GM12878 (cell line): Measurements from ENCODE around the gene ATP8B1. TPM values are rescaled to one million over a fixed set of nuclear protein-coding genes. Genes with fewer than 3 reads are reported as not detected.

Source experiments
- ATAC-seq: fragments of 200-7000 bp; cut with Tn5 transposase; 3 replicates; pipeline ENCODE4 v1.9.1; 2020; ENCODE audit warnings: mild to moderate bottlenecking, moderate library complexity
- BruUV-seq: library from RNA; stranded (reverse); fragments of 400-500 nt; replicated peaks from 2 replicates; lab custom pipeline; 2021; lab: Mats Ljungman, UMichigan
- CTCF ChIA-PET: fragments of 300-600 bp; sonication (Branson Sonifier 250); formaldehyde crosslinking; extraction: SDS; loops from one replicate; lab custom pipeline; 2021; ENCODE audit warnings: inconsistent platforms; lab: Yijun Ruan, JAX
- POLR2A ChIA-PET: fragments of 350-600 bp; formaldehyde crosslinking; extraction: SDS; loops from one replicate; lab custom pipeline; 2021; ENCODE audit warnings: inconsistent platforms; lab: Charles Lee
- RAD21 ChIA-PET: fragments of 300-600 bp; sonication (Branson Sonifier 250); formaldehyde crosslinking; loops from one replicate; lab custom pipeline; 2023; ENCODE audit warnings: antibody characterized with exemption; ENCODE audit not compliant: unreplicated experiment; lab: Charles Lee
- SMC1A ChIA-PET: fragments of 300-600 bp; sonication (Branson Sonifier 250); formaldehyde crosslinking; loops from one replicate; lab custom pipeline; 2023; ENCODE audit not compliant: unreplicated experiment, uncharacterized antibody; lab: Charles Lee
- DNase-seq: peaks from one replicate; pipeline ENCODE4 v3.0.0-alpha.2; 2011; ENCODE audit warnings: low read depth, low spot score
- FAIRE-seq: peaks from 3 replicates; lab custom pipeline; 2011; peaks lifted over from hg19 to GRCh38; lab: Jason Lieb, UNC
- H2AFZ ChIP-seq: 2 replicates; pipeline ENCODE4 v1.6.0; 2011; ENCODE audit warnings: low read depth, low read length, control low read depth; ENCODE audit not compliant: control insufficient read depth
- H3K27ac ChIP-seq: 2 replicates; pipeline ENCODE4 v1.5.1; 2011; ENCODE audit warnings: control low read depth; ENCODE audit not compliant: control insufficient read depth, insufficient read depth
- H3K27me3 ChIP-seq, 2 experiments: replicated peaks in 1 of 2; 2 replicates each; pipeline versions ENCODE4 v1.6.0 to v1.6.1; 2011; ENCODE audit warnings: low read length in 1 of 2; ENCODE audit not compliant: control insufficient read depth in 2 of 2, insufficient read depth in 2 of 2
- H3K36me3 ChIP-seq, 2 experiments: 2 replicates each; pipeline ENCODE4 v1.5.1; 2011; ENCODE audit warnings: low read length in 1 of 2; ENCODE audit not compliant: control insufficient read depth in 2 of 2, insufficient read depth in 2 of 2
- H3K4me1 ChIP-seq: 2 replicates; pipeline ENCODE4 v1.6.1; 2011; ENCODE audit warnings: mild to moderate bottlenecking, low read length, moderate library complexity, mixed read lengths; ENCODE audit not compliant: control insufficient read depth, insufficient read depth
- H3K4me2 ChIP-seq: 2 replicates; pipeline ENCODE4 v1.6.0; 2011; ENCODE audit warnings: control low read depth; ENCODE audit not compliant: control insufficient read depth, insufficient read depth
- H3K4me3 ChIP-seq: fragments of 200-600 bp; sonication (generic); 2 replicates; pipeline ENCODE4 v1.5.1; 2016
- H3K79me2 ChIP-seq: 2 replicates; pipeline ENCODE4 v1.6.0; 2011; ENCODE audit warnings: low read length; ENCODE audit not compliant: control insufficient read depth, insufficient read depth
- H3K9ac ChIP-seq: 2 replicates; pipeline ENCODE4 v1.8.0; 2011; ENCODE audit warnings: low read length, control low read depth, mixed read lengths; ENCODE audit not compliant: control insufficient read depth, insufficient read depth
- H3K9me3 ChIP-seq: replicated peaks from 3 replicates; pipeline ENCODE4 v1.5.1; 2011; ENCODE audit warnings: mild to moderate bottlenecking, low read length; ENCODE audit not compliant: control insufficient read depth, insufficient read depth
- H4K20me1 ChIP-seq: 2 replicates; pipeline ENCODE4 v1.6.0; 2011; ENCODE audit not compliant: control insufficient read depth, insufficient read depth
- ASH2L ChIP-seq: fragments of 300-600, 200-600 bp; sonication (generic); IDR thresholded peaks from 2 replicates; pipeline ENCODE4 v1.6.1; 2017; ENCODE audit warnings: low read depth, mild to moderate bottlenecking, borderline replicate concordance
- EGR1 ChIP-seq, 2 experiments: IDR thresholded peaks; 1 replicate in 1 of 2; 2 replicates in 1 of 2; pipeline ENCODE4 v1.6.1; 2011 to 2012; ENCODE audit warnings: low read depth in 2 of 2, low read length in 2 of 2, borderline replicate concordance in 1 of 2, mild to moderate bottlenecking in 1 of 2, moderate library complexity in 1 of 2
- LARP7 ChIP-seq: fragments of 450-650 bp; IDR thresholded peaks from 2 replicates; pipeline ENCODE4 v1.6.1; 2017; ENCODE audit warnings: mild to moderate bottlenecking
- NR2F1 ChIP-seq: fragments of 450-650 bp; conservative IDR thresholded peaks from 2 replicates; pipeline ENCODE4 v1.6.1; 2017; ENCODE audit warnings: mild to moderate bottlenecking
- PML ChIP-seq: IDR thresholded peaks from 2 replicates; pipeline ENCODE4 v1.6.1; 2012; ENCODE audit warnings: low read length, inconsistent platforms
- SMC3 ChIP-seq: IDR thresholded peaks from 2 replicates; pipeline ENCODE4 v1.6.1; 2011; ENCODE audit warnings: low read length, improper control_type of control experiment, borderline replicate concordance
- SPI1 ChIP-seq: IDR thresholded peaks from 2 replicates; pipeline ENCODE4 v1.6.1; 2011; ENCODE audit warnings: low read depth, mild to moderate bottlenecking, low read length, moderate library complexity, borderline replicate concordance; ENCODE audit not compliant: insufficient read depth
- STAT1 ChIP-seq: fragments of 450-650 bp; conservative IDR thresholded peaks from 2 replicates; pipeline ENCODE4 v1.6.1; 2014; ENCODE audit warnings: antibody characterized with exemption, mild to moderate bottlenecking
- TCF3 ChIP-seq: IDR thresholded peaks from 2 replicates; pipeline ENCODE4 v1.6.1; 2012; ENCODE audit warnings: low read depth, mild to moderate bottlenecking, low read length, borderline replicate concordance; ENCODE audit not compliant: insufficient read depth
- ZBED1 ChIP-seq: IDR thresholded peaks from 2 replicates; pipeline ENCODE4 v1.6.1; 2016; ENCODE audit warnings: borderline replicate concordance
- ZZZ3 ChIP-seq: IDR thresholded peaks from 2 replicates; pipeline ENCODE4 v1.6.1; 2011; ENCODE audit warnings: low read depth; ENCODE audit not compliant: control insufficient read depth, insufficient read length
- WGBS: methylation state at CpG from one replicate; pipeline ENCODE4 v1.1.6; 2016; ENCODE audit warnings: low lambda C conversion rate; ENCODE audit not compliant: insufficient replicate concordance, insufficient coverage; ENCODE audit errors: missing lambda C conversion rate; 5-methylcytosine and 5-hydroxymethylcytosine counted together
- in situ Hi-C: fragments of 300-500 bp; cut with MboI; formaldehyde crosslinking; loops from 9 replicates; pipeline ENCODE4 v1.14.3; 2018; ENCODE audit warnings: mixed read lengths
- intact Hi-C: fragments of 100-400 bp; cut with micrococcal nuclease; formaldehyde crosslinking; loops from one replicate; pipeline ENCODE4 v1.14.2; 2022; ENCODE audit not compliant: unreplicated experiment
- polyA plus RNA-seq, 11 experiments: library from polyadenylated mRNA; depleted of rRNA in 4 of 11; unstranded in 6 of 11; stranded (reverse) in 5 of 11; fragments of >200 nt; fragmentation: Nextera tagmentation in 4 of 11; fragmentation: Illumina TruSeq in 1 of 11; extraction: Ambion mirVana in 4 of 11; extraction: Trizol in 1 of 11; gene quantifications; 1 replicate in 1 of 11; 2 replicates in 10 of 11; pipeline versions ENCODE4 v1.2.1 to v1.2.3, GENCODE V29; 2011 to 2016; ENCODE audit warnings: inconsistent platforms in 2 of 11, missing spikeins in 2 of 11, low read depth in 1 of 11
- total RNA-seq, 4 experiments: library from RNA; depleted of rRNA in 3 of 4; stranded (reverse); fragments of >200 nt in 3 of 4; fragmentation: Illumina TruSeq in 1 of 4; extraction: Trizol in 1 of 4; gene quantifications; 2 replicates each; pipeline versions ENCODE4 v1.2.1 to v1.2.3, GENCODE V29; 2013 to 2021
- TF ChIP-seq, protein P1 (sequence below): fragments of 450-650 bp; IDR thresholded peaks from 2 replicates; pipeline ENCODE4 v1.6.1; 2014; ENCODE audit warnings: mild to moderate bottlenecking
- TF ChIP-seq, protein P2 (sequence below): fragments of 450-650 bp; IDR thresholded peaks from 2 replicates; pipeline ENCODE4 v1.6.1; 2017; ENCODE audit warnings: mild to moderate bottlenecking, moderate library complexity
- TF ChIP-seq, protein P3 (sequence below): fragments of 450-650 bp; formaldehyde crosslinking; IDR thresholded peaks from 2 replicates; pipeline ENCODE4 v1.4.0; 2020; ENCODE audit warnings: mild to moderate bottlenecking, moderate library complexity
- TF ChIP-seq, protein P4 (sequence below): IDR thresholded peaks from 2 replicates; pipeline ENCODE4 v1.6.1; 2011; ENCODE audit warnings: borderline replicate concordance, low read depth, mild to moderate bottlenecking, moderate library complexity, low read length; ENCODE audit not compliant: insufficient read depth, poor library complexity, severe bottlenecking

Gene ATP8B1
- total and polyA plus RNA-seq, 10 of the 15 experiments (the other 5 are each of a cell fraction or from before 2014, with no cell fraction given): 0.03 to 0.37 (median 0.11) TPM

DNA sequence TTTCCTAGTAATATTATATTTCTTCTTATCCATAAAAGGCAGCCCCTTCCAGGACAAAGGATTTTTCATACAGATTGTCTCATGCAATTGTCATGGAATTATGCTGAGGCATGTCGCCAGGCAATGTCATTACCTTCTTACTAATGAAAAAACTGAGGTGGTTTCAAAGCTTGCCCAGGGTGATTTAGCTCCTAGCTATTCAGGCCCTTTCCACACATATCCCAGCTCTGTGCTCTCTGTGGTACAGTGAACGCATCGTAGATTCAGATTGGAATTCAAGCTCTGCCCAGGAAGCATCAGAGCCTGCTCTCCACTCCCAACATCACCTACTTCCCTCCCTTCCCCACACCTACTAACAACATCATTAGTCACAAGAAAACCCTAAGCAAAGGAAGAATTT, 60.1 kb downstream of the ATP8B1 start:
- CTCF ChIA-PET: no interaction called here
- H3K27ac ChIP-seq: no peak overlapping the region
- no peak overlapping the region for H3K4me2 ChIP-seq
- H3K36me3 ChIP-seq: no peaks in the 10 kb centered on the region
- FAIRE-seq (no peak), ATAC-seq (no peak), DNase-seq (no peak)
- H3K4me3 ChIP-seq: no peak overlapping the region
- POLR2A ChIA-PET: no interaction called here
- no peaks in the 10 kb centered on the region for H4K20me1 ChIP-seq
- BruUV-seq: no TSS peak
- no peak overlapping the region for H3K9ac ChIP-seq
- H2AFZ ChIP-seq: no peak overlapping the region
- TF ChIP-seq ASH2L (no peak), TCF3 (no peak), STAT1 (no peak), NR2F1 (no peak), EGR1 (IDR thresholded peaks at IDR 0.05; ENCODE audit: borderline replicate concordance in 1 of 2, low read depth in 2 of 2, low read length in 2 of 2) (no peak), SMC3 (no peak), LARP7 (no peak), SPI1 (no peak), ZBED1 (no peak), ZZZ3 (no peak), PML (no peak)
- TF ChIP-seq, protein P1, sequence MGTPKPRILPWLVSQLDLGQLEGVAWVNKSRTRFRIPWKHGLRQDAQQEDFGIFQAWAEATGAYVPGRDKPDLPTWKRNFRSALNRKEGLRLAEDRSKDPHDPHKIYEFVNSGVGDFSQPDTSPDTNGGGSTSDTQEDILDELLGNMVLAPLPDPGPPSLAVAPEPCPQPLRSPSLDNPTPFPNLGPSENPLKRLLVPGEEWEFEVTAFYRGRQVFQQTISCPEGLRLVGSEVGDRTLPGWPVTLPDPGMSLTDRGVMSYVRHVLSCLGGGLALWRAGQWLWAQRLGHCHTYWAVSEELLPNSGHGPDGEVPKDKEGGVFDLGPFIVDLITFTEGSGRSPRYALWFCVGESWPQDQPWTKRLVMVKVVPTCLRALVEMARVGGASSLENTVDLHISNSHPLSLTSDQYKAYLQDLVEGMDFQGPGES: no peak
- TF ChIP-seq, protein P2, sequence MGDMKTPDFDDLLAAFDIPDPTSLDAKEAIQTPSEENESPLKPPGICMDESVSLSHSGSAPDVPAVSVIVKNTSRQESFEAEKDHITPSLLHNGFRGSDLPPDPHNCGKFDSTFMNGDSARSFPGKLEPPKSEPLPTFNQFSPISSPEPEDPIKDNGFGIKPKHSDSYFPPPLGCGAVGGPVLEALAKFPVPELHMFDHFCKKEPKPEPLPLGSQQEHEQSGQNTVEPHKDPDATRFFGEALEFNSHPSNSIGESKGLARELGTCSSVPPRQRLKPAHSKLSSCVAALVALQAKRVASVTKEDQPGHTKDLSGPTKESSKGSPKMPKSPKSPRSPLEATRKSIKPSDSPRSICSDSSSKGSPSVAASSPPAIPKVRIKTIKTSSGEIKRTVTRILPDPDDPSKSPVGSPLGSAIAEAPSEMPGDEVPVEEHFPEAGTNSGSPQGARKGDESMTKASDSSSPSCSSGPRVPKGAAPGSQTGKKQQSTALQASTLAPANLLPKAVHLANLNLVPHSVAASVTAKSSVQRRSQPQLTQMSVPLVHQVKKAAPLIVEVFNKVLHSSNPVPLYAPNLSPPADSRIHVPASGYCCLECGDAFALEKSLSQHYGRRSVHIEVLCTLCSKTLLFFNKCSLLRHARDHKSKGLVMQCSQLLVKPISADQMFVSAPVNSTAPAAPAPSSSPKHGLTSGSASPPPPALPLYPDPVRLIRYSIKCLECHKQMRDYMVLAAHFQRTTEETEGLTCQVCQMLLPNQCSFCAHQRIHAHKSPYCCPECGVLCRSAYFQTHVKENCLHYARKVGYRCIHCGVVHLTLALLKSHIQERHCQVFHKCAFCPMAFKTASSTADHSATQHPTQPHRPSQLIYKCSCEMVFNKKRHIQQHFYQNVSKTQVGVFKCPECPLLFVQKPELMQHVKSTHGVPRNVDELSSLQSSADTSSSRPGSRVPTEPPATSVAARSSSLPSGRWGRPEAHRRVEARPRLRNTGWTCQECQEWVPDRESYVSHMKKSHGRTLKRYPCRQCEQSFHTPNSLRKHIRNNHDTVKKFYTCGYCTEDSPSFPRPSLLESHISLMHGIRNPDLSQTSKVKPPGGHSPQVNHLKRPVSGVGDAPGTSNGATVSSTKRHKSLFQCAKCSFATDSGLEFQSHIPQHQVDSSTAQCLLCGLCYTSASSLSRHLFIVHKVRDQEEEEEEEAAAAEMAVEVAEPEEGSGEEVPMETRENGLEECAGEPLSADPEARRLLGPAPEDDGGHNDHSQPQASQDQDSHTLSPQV: no peak
- TF ChIP-seq, protein P3, sequence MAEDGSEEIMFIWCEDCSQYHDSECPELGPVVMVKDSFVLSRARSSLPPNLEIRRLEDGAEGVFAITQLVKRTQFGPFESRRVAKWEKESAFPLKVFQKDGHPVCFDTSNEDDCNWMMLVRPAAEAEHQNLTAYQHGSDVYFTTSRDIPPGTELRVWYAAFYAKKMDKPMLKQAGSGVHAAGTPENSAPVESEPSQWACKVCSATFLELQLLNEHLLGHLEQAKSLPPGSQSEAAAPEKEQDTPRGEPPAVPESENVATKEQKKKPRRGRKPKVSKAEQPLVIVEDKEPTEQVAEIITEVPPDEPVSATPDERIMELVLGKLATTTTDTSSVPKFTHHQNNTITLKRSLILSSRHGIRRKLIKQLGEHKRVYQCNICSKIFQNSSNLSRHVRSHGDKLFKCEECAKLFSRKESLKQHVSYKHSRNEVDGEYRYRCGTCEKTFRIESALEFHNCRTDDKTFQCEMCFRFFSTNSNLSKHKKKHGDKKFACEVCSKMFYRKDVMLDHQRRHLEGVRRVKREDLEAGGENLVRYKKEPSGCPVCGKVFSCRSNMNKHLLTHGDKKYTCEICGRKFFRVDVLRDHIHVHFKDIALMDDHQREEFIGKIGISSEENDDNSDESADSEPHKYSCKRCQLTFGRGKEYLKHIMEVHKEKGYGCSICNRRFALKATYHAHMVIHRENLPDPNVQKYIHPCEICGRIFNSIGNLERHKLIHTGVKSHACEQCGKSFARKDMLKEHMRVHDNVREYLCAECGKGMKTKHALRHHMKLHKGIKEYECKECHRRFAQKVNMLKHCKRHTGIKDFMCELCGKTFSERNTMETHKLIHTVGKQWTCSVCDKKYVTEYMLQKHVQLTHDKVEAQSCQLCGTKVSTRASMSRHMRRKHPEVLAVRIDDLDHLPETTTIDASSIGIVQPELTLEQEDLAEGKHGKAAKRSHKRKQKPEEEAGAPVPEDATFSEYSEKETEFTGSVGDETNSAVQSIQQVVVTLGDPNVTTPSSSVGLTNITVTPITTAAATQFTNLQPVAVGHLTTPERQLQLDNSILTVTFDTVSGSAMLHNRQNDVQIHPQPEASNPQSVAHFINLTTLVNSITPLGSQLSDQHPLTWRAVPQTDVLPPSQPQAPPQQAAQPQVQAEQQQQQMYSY (CRISPR knock-in tag): no peak
- TF ChIP-seq, protein P4, sequence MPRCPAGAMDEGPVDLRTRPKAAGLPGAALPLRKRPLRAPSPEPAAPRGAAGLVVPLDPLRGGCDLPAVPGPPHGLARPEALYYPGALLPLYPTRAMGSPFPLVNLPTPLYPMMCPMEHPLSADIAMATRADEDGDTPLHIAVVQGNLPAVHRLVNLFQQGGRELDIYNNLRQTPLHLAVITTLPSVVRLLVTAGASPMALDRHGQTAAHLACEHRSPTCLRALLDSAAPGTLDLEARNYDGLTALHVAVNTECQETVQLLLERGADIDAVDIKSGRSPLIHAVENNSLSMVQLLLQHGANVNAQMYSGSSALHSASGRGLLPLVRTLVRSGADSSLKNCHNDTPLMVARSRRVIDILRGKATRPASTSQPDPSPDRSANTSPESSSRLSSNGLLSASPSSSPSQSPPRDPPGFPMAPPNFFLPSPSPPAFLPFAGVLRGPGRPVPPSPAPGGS: no peak
- H3K9me3 ChIP-seq: no peaks in the 10 kb centered on the region; the same call in 1 of the 3 replicates
- RAD21 ChIA-PET: no interaction called here
- no peaks in the 10 kb centered on the region for H3K4me1 ChIP-seq
- intact Hi-C loops: no loop called here
- H3K27me3 ChIP-seq: no peaks in the 10 kb centered on the region
- SMC1A ChIA-PET: no interaction called here
- no peaks in the 10 kb centered on the region for H3K79me2 ChIP-seq
- 83% methylated on average over 3 of the region's 3 CpGs for WGBS
- in situ Hi-C loops: no loop called here
